Keratinocyte (primary cell): Measurements from ENCODE around the gene NPM1. TPM values are rescaled to one million over a fixed set of nuclear protein-coding genes. Genes with fewer than 3 reads are reported as not detected.
"Not testable (repeated sequence)": the region's sequence is repeated elsewhere in the genome, so short reads cannot be mapped to it uniquely, and the experiment has no call there.

Experiments used
- DNase-seq: peaks from one replicate; pipeline ENCODE4 v3.0.0-alpha.2; 2011; ENCODE audit warnings: low read depth, missing footprints, low spot score
- FAIRE-seq: peaks from 2 replicates; lab custom pipeline; 2011; peaks lifted over from hg19 to GRCh38; lab: Jason Lieb, UNC
- H2AFZ ChIP-seq: 2 replicates; pipeline ENCODE4 v1.6.0; 2012; ENCODE audit warnings: low read length, control low read depth, inconsistent platforms; ENCODE audit not compliant: control insufficient read depth
- H3K27ac ChIP-seq: 2 replicates; pipeline ENCODE4 v1.5.1; 2011; ENCODE audit warnings: low read length; ENCODE audit not compliant: control insufficient read depth, insufficient read depth
- H3K27me3 ChIP-seq: 3 replicates; pipeline ENCODE4 v1.6.0; 2011; ENCODE audit warnings: low read length; ENCODE audit not compliant: control insufficient read depth, insufficient read depth; ENCODE audit errors: extremely low read depth
- H3K36me3 ChIP-seq, 2 experiments: 2 replicates in 1 of 2; 3 replicates in 1 of 2; pipeline ENCODE4 v1.5.1; 2011; ENCODE audit warnings: low read length in 2 of 2, mild to moderate bottlenecking in 1 of 2; ENCODE audit not compliant: control insufficient read depth in 2 of 2, insufficient read depth in 2 of 2; ENCODE audit errors: extremely low read depth in 1 of 2
- H3K4me1 ChIP-seq: 3 replicates; pipeline ENCODE4 v1.5.1; 2011; ENCODE audit warnings: low read length; ENCODE audit not compliant: control insufficient read depth, insufficient read depth; ENCODE audit errors: extremely low read depth
- H3K4me2 ChIP-seq: 3 replicates; pipeline ENCODE4 v1.6.0; 2011; ENCODE audit warnings: low read depth, low read length; ENCODE audit not compliant: control insufficient read depth, insufficient read depth; ENCODE audit errors: extremely low read depth
- H3K4me3 ChIP-seq, 3 experiments: fragments of 200-600 bp in 1 of 3; sonication (generic) in 1 of 3; 2 replicates in 2 of 3; 3 replicates in 1 of 3; pipeline ENCODE4 v1.5.1; 2011 to 2016; ENCODE audit warnings: low read length in 3 of 3, mild to moderate bottlenecking in 3 of 3, control low read depth in 2 of 3, inconsistent platforms in 1 of 3, low read depth in 1 of 3, mixed read lengths in 1 of 3, mixed run types in 1 of 3, moderate library complexity in 1 of 3; ENCODE audit not compliant: control insufficient read depth in 2 of 3, insufficient read depth in 2 of 3; ENCODE audit errors: extremely low read depth in 1 of 3
- H3K79me2 ChIP-seq: 2 replicates; pipeline ENCODE4 v1.6.0; 2012; ENCODE audit warnings: low read length; ENCODE audit not compliant: control insufficient read depth, insufficient read depth
- H3K9ac ChIP-seq: 3 replicates; pipeline ENCODE4 v1.6.0; 2011; ENCODE audit warnings: low read length; ENCODE audit not compliant: control insufficient read depth, insufficient read depth; ENCODE audit errors: extremely low read depth
- H3K9me1 ChIP-seq: 3 replicates; pipeline ENCODE4 v1.6.0; 2011; ENCODE audit warnings: low read length; ENCODE audit not compliant: control insufficient read depth, insufficient read depth; ENCODE audit errors: extremely low read depth
- H3K9me3 ChIP-seq: 2 replicates; pipeline ENCODE4 v1.5.1; 2012; ENCODE audit warnings: low read depth, low read length; ENCODE audit not compliant: control insufficient read depth
- H4K20me1 ChIP-seq: 3 replicates; pipeline ENCODE4 v1.6.0; 2011; ENCODE audit warnings: low read length; ENCODE audit not compliant: control insufficient read depth, insufficient read depth; ENCODE audit errors: extremely low read depth
- CTCF ChIP-seq, 3 experiments: IDR thresholded peaks in 1 of 3; conservative IDR thresholded peaks in 1 of 3; optimal IDR thresholded peaks in 1 of 3; 2 replicates in 2 of 3; 3 replicates in 1 of 3; pipeline versions ENCODE3 to v1.5.1; 2011; ENCODE audit warnings: low read length in 3 of 3, mild to moderate bottlenecking in 3 of 3, moderate library complexity in 2 of 3, control low read depth in 1 of 3, inconsistent platforms in 1 of 3; ENCODE audit not compliant: insufficient read depth in 2 of 3; ENCODE audit errors: extremely low read depth in 1 of 3
- EZH2 ChIP-seq: IDR thresholded peaks from one replicate; pipeline ENCODE4 v1.6.1; 2012; ENCODE audit warnings: inconsistent platforms, mild to moderate bottlenecking, low read length, moderate library complexity
- dilution Hi-C: fragments of 300-500 bp; cut with MboI; formaldehyde crosslinking; loops from one replicate; pipeline ENCODE4 v1.7.0; 2020; ENCODE audit warnings: low sequenced_read_pairs; ENCODE audit not compliant: extremely low pct_ligation_motif_present
- polyA plus RNA-seq, 5 experiments: library from polyadenylated mRNA; depleted of rRNA in 3 of 5; stranded (reverse) in 3 of 5; stranded (forward) in 1 of 5; unstranded in 1 of 5; fragments of >200 nt; gene quantifications; 1 replicate in 1 of 5; 2 replicates in 3 of 5; 3 replicates in 1 of 5; pipeline versions ENCODE4 v1.2.1 to v1.2.3, GENCODE V29; 2011 to 2012; ENCODE audit warnings: missing spikeins in 2 of 5, low read depth in 1 of 5, low replicate concordance in 1 of 5

Gene NPM1
- polyA plus RNA-seq, 1 donor (not counting 4 experiments of a cell fraction or from before 2014, with no cell fraction given) = 2,398 TPM

GRCh38 chr5:171355302-171355724, 32.3 kb upstream of the NPM1 start:
- Histone ChIP-seq H3K79me2 (no peaks in the 10 kb centered on the region), H3K9me1 (no peaks in the 10 kb centered on the region), H3K9me3 (no peaks in the 10 kb centered on the region), H3K4me3 (no peak overlapping the region), H3K27ac (no peak overlapping the region), H3K27me3 (no peaks in the 10 kb centered on the region), H4K20me1 (no peaks in the 10 kb centered on the region), H3K36me3 (no peaks in the 10 kb centered on the region), H3K4me1 (no peaks in the 10 kb centered on the region), H3K9ac (no peak overlapping the region), H3K4me2 (no peak overlapping the region), H2AFZ (no peak overlapping the region)
- dilution Hi-C loops = no loop called here
- TF ChIP-seq EZH2 (no peak), CTCF (optimal IDR thresholded peaks at IDR 0.05 in 1 of 3, IDR thresholded peaks at IDR 0.05 in 1 of 3, conservative IDR thresholded peaks at IDR 0.05 in 1 of 3; ENCODE audit: extremely low read depth in 1 of 3, insufficient read depth in 2 of 3, low read length in 3 of 3) (no peak)
- DNase-seq (no peak), FAIRE-seq (no peak)

GRCh38 chr5:171357843-171358242, 29.8 kb upstream of the NPM1 start:
- Histone ChIP-seq H4K20me1 (no peaks in the 10 kb centered on the region), H3K4me3 (no peak overlapping the region), H3K27me3 (no peaks in the 10 kb centered on the region), H3K4me1 (no peaks in the 10 kb centered on the region), H3K79me2 (no peaks in the 10 kb centered on the region), H2AFZ (no peak overlapping the region), H3K4me2 (no peak overlapping the region), H3K9me1 (no peaks in the 10 kb centered on the region), H3K27ac (no peak overlapping the region), H3K9ac (no peak overlapping the region), H3K9me3 (no peaks in the 10 kb centered on the region), H3K36me3 (no peaks in the 10 kb centered on the region)
- TF ChIP-seq CTCF (optimal IDR thresholded peaks at IDR 0.05 in 1 of 3, IDR thresholded peaks at IDR 0.05 in 1 of 3, conservative IDR thresholded peaks at IDR 0.05 in 1 of 3; ENCODE audit: extremely low read depth in 1 of 3, insufficient read depth in 2 of 3, low read length in 3 of 3) (no peak), EZH2 (no peak)
- DNase-seq (no peak), FAIRE-seq (no peak)
- dilution Hi-C loops = no loop called here

GRCh38 chr5:171361151-171361550, 26.5 kb upstream of the NPM1 start:
- H4K20me1 ChIP-seq, H3K4me3 ChIP-seq, H3K9ac ChIP-seq, dilution Hi-C loops, H3K27me3 ChIP-seq, H3K27ac ChIP-seq, H3K4me1 ChIP-seq, DNase-seq, H3K79me2 ChIP-seq, H3K9me1 ChIP-seq, H3K9me3 ChIP-seq, H2AFZ ChIP-seq, FAIRE-seq, H3K36me3 ChIP-seq, H3K4me2 ChIP-seq: not testable (repeated sequence)

GRCh38 chr5:171363249-171363648, 24.4 kb upstream of the NPM1 start:
- H3K4me3 ChIP-seq, FAIRE-seq, H3K27ac ChIP-seq, H3K9me3 ChIP-seq, H3K36me3 ChIP-seq, dilution Hi-C loops, H4K20me1 ChIP-seq, H3K4me2 ChIP-seq, H2AFZ ChIP-seq, DNase-seq, H3K27me3 ChIP-seq, H3K79me2 ChIP-seq, H3K9me1 ChIP-seq, H3K9ac ChIP-seq, H3K4me1 ChIP-seq: not testable (repeated sequence)
